GM18519 (cell line): ENCODE data around the gene PLCXD1.
"Not testable (repeated sequence)": the region's sequence is repeated elsewhere in the genome, so short reads cannot be mapped to it uniquely, and the experiment has no call there.

Experiments
- ATAC-seq: cut with Tn5 transposase; IDR thresholded peaks from one replicate; pipeline ENCODE4 v1.9.1; 2021; ENCODE audit warnings: mild to moderate bottlenecking, moderate library complexity; ENCODE audit not compliant: unreplicated experiment, low FRiP score

The PLCXD1 gene

GRCh38 chrX:281166-281999 lies at the start of gene PLCXD1:
Gene PLCXD1 (plus strand): TSS chrX:281381. CDS start chrX:284188, 2,807 bp downstream.
- no peak for ATAC-seq

- ATAC-seq = peak; percentile 73
Observed at GRCh38 chrX:231637-232277, 49.4 kb upstream of the PLCXD1 start.

GRCh38 chrX:232278-232655 lies 48.9 kb upstream of the PLCXD1 start:
- peak; percentile 23 for ATAC-seq

- not testable (repeated sequence) for ATAC-seq
Observed at GRCh38 chrX:236201-236600, 45.0 kb upstream of the PLCXD1 start.

- no peak for ATAC-seq
Observed at GRCh38 chrX:250965-251364, 30.2 kb upstream of the PLCXD1 start.

GRCh38 chrX:251396-252243 lies 29.6 kb upstream of the PLCXD1 start:
- ATAC-seq = not testable (repeated sequence)

- no peak for ATAC-seq
Observed at GRCh38 chrX:252244-252956, 28.8 kb upstream of the PLCXD1 start.

GRCh38 chrX:252957-253291 lies 28.3 kb upstream of the PLCXD1 start:
- no peak for ATAC-seq

- ATAC-seq = no peak
Observed at GRCh38 chrX:253451-254297, 27.5 kb upstream of the PLCXD1 start.

- ATAC-seq = no peak
Observed at GRCh38 chrX:254630-255215, 26.5 kb upstream of the PLCXD1 start.

GRCh38 chrX:255923-256331 lies 25.3 kb upstream of the PLCXD1 start:
- no peak for ATAC-seq

- not testable (repeated sequence) for ATAC-seq
Observed at GRCh38 chrX:257054-257453, 24.1 kb upstream of the PLCXD1 start.

- ATAC-seq = no peak
Observed at GRCh38 chrX:257681-258289, 23.4 kb upstream of the PLCXD1 start.

- no peak for ATAC-seq
Observed at GRCh38 chrX:258291-259040, 22.7 kb upstream of the PLCXD1 start.

GRCh38 chrX:259692-260355 lies 21.4 kb upstream of the PLCXD1 start:
- no peak for ATAC-seq

- ATAC-seq = no peak
Observed at GRCh38 chrX:261167-261918, 19.8 kb upstream of the PLCXD1 start.

- ATAC-seq = no peak
Observed at GRCh38 chrX:261919-262352, 19.2 kb upstream of the PLCXD1 start.
